ENCODE data around the gene MSMP.

The MSMP gene

DNA sequence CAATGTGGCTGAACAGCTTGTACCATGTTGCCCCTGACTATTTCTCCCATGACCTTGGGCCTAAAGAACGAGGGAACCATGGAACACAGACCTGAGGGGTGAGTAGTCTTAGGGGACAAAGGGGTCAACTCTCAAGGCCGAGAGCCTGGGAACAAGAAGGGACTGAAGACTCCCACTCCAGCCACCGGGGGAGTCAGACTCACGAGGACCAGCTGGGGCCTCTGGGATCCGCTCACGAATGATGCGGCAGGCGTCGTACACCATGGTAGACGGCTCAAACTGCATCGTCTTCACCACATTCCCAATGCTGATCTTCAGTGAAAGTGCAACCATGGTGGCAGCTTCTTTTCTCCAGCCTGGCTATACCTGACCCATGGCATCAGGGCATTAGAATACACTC, 28.7 kb downstream of the MSMP start:
- no peaks in the 10 kb centered on the region for H3K27me3 ChIP-seq (ENCODE audit: control insufficient read depth, insufficient read depth, low read length)
- H3K36me3 ChIP-seq (ENCODE audit: control insufficient read depth, insufficient read depth, low read length), result peaks cover 19% of the 10 kb centered on the region
- no peak overlapping the region for H3K4me3 ChIP-seq (ENCODE audit: low read length)
- no CpG with 5 or more reads among the region's 11 CpGs for WGBS (ENCODE audit: insufficient coverage, insufficient read length)
- H3K27ac ChIP-seq (ENCODE audit: low read length), result no peak overlapping the region
- H3K9me3 ChIP-seq (ENCODE audit: control insufficient read depth, insufficient read depth, low read length), result no peaks in the 10 kb centered on the region
- H3K4me1 ChIP-seq (ENCODE audit: control insufficient read depth, insufficient read depth, low read length), result peaks cover 15% of the 10 kb centered on the region
- DNase-seq (ENCODE audit: low read depth, low spot score), result no peak

DNA sequence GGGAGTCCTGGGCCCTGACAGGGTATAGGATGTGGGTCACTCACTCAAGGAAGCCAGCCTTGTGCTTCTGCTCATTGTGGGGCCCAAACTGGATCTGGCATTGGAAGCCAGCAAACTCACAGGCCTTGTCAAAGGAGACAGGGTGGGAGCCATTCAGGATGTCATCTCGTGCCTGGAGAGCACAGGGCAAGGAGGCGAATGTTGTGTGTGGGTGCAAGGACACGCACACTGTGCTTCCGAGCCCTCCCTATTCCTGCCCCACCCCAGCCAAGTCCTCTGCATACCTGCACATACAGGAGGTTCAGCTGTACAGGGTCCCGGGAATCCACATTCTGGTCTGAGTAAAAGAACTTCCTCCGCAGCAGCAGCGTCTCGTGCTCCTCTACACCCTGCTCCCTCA, 30.2 kb downstream of the MSMP start:
- DNase-seq (ENCODE audit: low read depth, low spot score), result no peak
- Histone ChIP-seq H3K36me3 (ENCODE audit: control insufficient read depth, insufficient read depth, low read length) (peaks cover 32% of the 10 kb centered on the region), H3K4me3 (ENCODE audit: low read length) (no peak overlapping the region), H3K27me3 (ENCODE audit: control insufficient read depth, insufficient read depth, low read length) (no peaks in the 10 kb centered on the region), H3K27ac (ENCODE audit: low read length) (no peak overlapping the region), H3K9me3 (ENCODE audit: control insufficient read depth, insufficient read depth, low read length) (no peaks in the 10 kb centered on the region), H3K4me1 (ENCODE audit: control insufficient read depth, insufficient read depth, low read length) (peaks cover 11% of the 10 kb centered on the region)
- WGBS (ENCODE audit: insufficient coverage, insufficient read length), result no CpG with 5 or more reads among the region's 8 CpGs

DNA sequence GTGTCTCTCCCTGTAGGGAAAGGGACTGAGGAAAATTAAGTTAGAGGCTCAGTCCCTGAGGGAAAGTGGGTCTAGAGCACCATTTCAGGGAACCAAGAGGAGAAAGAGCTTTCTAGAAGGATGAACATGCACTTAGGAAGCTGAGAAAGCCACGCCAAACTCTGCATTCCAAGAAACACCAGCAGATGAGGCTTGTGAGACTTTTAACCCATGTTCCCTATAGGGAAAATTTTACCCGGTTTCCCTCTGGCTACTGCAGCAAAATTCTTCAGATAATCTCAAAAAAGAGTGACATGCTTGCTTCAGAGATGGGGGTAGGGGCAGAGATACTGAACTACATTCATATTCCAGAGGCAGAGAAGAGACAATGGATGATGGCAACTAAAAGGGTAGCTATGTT, 30.6 kb downstream of the MSMP start:
- no peak overlapping the region for H3K4me3 ChIP-seq (ENCODE audit: low read length)
- H3K27ac ChIP-seq (ENCODE audit: low read length), result no peak overlapping the region
- H3K36me3 ChIP-seq (ENCODE audit: control insufficient read depth, insufficient read depth, low read length), result peaks cover 35% of the 10 kb centered on the region
- WGBS (ENCODE audit: insufficient coverage, insufficient read length), result no CpG with 5 or more reads among the region's 2 CpGs
- no peaks in the 10 kb centered on the region for H3K27me3 ChIP-seq (ENCODE audit: control insufficient read depth, insufficient read depth, low read length)
- DNase-seq (ENCODE audit: low read depth, low spot score), result no peak
- H3K4me1 ChIP-seq (ENCODE audit: control insufficient read depth, insufficient read depth, low read length), result peaks cover 7% of the 10 kb centered on the region
- H3K9me3 ChIP-seq (ENCODE audit: control insufficient read depth, insufficient read depth, low read length), result no peaks in the 10 kb centered on the region

DNA sequence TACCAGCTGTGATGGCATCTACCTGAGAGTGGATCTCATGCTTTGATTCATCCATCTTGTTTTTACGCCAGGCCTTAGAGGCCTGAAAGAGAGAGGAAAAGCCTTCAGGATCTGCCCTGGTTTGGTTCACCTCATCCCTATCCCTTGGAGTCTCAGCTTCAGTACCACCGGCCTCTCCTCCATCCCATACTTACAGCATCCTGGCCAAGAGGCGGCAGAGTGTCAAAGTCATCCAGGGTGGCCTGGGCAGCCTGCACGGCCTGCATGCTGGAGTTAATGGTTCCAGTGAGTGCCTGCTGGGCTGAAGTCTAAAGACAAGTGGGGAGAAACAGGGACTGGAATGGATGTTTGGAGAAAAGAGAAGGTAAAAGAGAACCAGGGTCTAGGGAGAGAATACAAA, 34.5 kb downstream of the MSMP start:
- Histone ChIP-seq H3K4me1 (ENCODE audit: control insufficient read depth, insufficient read depth, low read length) (no peaks in the 10 kb centered on the region; the same call in 1 of the 2 replicates), H3K4me3 (ENCODE audit: low read length) (no peak overlapping the region), H3K9me3 (ENCODE audit: control insufficient read depth, insufficient read depth, low read length) (no peaks in the 10 kb centered on the region), H3K27ac (ENCODE audit: low read length) (no peak overlapping the region), H3K36me3 (ENCODE audit: control insufficient read depth, insufficient read depth, low read length) (peaks cover 48% of the 10 kb centered on the region), H3K27me3 (ENCODE audit: control insufficient read depth, insufficient read depth, low read length) (no peaks in the 10 kb centered on the region)
- no CpG with 5 or more reads among the region's 4 CpGs for WGBS (ENCODE audit: insufficient coverage, insufficient read length)
- DNase-seq (ENCODE audit: low read depth, low spot score), result no peak

DNA sequence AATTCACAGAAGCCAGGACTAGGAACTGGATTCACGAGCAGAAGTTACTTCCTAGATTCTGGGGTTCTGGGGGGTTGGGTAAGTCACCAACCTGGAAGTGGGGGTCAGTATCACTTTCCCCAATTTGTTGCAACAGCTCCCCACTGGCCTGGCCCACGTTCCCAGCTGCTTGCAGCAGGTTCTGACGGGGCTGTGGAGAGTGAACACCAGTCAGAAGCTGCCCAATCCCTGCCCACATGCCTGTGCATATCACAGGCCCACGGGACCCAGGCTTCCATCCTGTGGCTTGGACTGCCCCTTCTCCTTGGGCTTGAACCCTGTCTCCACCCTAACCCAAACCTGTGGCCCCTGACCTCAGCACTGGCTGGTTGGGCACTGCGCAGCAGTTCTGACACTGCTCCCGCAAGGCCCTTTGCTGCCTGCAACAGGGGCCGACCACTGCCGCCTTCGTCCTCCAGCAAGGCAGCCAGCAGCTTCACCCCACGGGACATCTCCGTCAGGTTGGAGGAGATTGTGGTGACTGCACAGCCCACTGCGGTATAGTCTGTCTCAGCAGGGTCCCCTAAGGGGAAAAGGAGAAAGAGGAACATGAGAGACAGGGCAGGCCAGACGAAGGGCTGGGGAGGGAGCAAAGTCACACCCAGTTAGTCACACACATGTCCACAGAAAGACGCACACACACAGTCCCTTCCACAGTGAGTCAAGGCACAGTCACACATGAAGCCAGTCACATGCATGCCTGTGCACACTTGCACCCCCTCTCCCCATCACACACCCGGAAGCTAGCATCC, 35.2 kb downstream of the MSMP start:
- Histone ChIP-seq H3K27me3 (ENCODE audit: control insufficient read depth, insufficient read depth, low read length) (no peaks in the 10 kb centered on the region), H3K9me3 (ENCODE audit: control insufficient read depth, insufficient read depth, low read length) (no peaks in the 10 kb centered on the region), H3K4me1 (ENCODE audit: control insufficient read depth, insufficient read depth, low read length) (no peaks in the 10 kb centered on the region; the same call in 1 of the 2 replicates), H3K36me3 (ENCODE audit: control insufficient read depth, insufficient read depth, low read length) (peaks cover 50% of the 10 kb centered on the region), H3K27ac (ENCODE audit: low read length) (no peak overlapping the region), H3K4me3 (ENCODE audit: low read length) (no peak overlapping the region)
- DNase-seq (ENCODE audit: low read depth, low spot score), result no peak
- no CpG with 5 or more reads among the region's 15 CpGs for WGBS (ENCODE audit: insufficient coverage, insufficient read length)

DNA sequence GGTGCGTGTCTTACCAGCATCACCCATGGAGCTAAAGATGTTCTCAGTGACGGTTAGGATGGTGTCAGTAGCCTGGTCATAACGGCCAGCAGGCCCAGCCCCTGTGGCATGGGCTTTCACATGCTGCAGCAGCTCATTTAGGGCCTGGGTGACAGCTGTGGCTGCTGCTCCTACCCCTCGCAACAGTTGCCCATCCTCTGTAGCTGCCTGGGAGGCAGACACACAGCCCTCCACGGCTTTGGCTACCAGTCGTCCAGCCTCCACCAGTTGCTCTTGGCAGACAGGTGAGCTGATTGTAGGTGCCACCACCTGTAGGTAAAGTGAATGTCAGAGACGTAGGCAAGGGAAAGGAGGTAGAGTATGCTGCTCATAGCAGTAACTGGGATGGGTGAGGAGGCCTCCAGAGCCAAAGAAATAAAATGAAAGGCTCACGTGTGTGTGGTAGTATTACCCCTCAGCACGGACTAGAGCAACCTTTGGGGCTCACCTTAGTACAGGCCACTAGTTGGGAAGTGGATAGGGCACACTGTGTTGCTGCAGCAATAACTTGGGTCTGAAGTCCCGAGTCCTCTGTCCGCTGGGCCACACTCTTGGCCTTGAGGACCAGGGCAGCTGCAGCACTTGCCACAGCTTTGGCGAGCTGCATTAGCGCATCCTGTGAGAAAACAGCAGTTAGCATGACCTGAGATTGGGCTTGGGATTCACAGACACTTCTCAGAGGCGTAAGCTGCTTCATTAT, 36.8 kb downstream of the MSMP start:
- DNase-seq (ENCODE audit: low read depth, low spot score), result no peak
- no peaks in the 10 kb centered on the region; the same call in 1 of the 2 replicates for H3K4me1 ChIP-seq (ENCODE audit: control insufficient read depth, insufficient read depth, low read length)
- no CpG with 5 or more reads among the region's 14 CpGs for WGBS (ENCODE audit: insufficient coverage, insufficient read length)
- no peaks in the 10 kb centered on the region for H3K9me3 ChIP-seq (ENCODE audit: control insufficient read depth, insufficient read depth, low read length)
- no peak overlapping the region for H3K4me3 ChIP-seq (ENCODE audit: low read length)
- H3K27ac ChIP-seq (ENCODE audit: low read length), result no peak overlapping the region
- H3K36me3 ChIP-seq (ENCODE audit: control insufficient read depth, insufficient read depth, low read length), result peaks cover 51% of the 10 kb centered on the region
- H3K27me3 ChIP-seq (ENCODE audit: control insufficient read depth, insufficient read depth, low read length), result no peaks in the 10 kb centered on the region

DNA sequence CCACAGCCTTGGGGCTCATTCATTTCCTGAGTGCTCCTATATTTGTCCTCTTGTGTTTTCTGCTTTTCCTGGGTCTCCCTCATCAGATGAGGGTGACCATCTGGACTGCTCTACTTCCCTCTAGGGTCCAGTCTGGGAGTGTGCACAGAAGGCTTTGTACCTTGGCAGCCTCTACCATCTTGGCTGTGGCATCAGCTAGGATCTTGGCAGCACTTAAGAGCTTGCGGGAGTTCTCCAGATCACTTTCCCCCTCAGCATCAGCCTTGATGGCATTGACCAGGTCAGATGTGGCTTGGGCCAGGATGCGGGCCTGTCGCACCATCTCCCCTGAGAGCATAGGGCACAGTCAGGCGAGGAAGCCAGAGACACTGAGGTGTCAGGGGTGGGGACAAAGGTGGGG, 37.8 kb downstream of the MSMP start:
- Histone ChIP-seq H3K27me3 (ENCODE audit: control insufficient read depth, insufficient read depth, low read length) (no peaks in the 10 kb centered on the region), H3K27ac (ENCODE audit: low read length) (no peak overlapping the region), H3K9me3 (ENCODE audit: control insufficient read depth, insufficient read depth, low read length) (no peaks in the 10 kb centered on the region), H3K4me1 (ENCODE audit: control insufficient read depth, insufficient read depth, low read length) (no peaks in the 10 kb centered on the region; the same call in 1 of the 2 replicates), H3K4me3 (ENCODE audit: low read length) (no peak overlapping the region), H3K36me3 (ENCODE audit: control insufficient read depth, insufficient read depth, low read length) (peaks cover 50% of the 10 kb centered on the region)
- DNase-seq (ENCODE audit: low read depth, low spot score), result no peak
- whole genome bisulfite sequencing (ENCODE audit: insufficient coverage, insufficient read length), result no CpG with 5 or more reads among the region's 4 CpGs

DNA sequence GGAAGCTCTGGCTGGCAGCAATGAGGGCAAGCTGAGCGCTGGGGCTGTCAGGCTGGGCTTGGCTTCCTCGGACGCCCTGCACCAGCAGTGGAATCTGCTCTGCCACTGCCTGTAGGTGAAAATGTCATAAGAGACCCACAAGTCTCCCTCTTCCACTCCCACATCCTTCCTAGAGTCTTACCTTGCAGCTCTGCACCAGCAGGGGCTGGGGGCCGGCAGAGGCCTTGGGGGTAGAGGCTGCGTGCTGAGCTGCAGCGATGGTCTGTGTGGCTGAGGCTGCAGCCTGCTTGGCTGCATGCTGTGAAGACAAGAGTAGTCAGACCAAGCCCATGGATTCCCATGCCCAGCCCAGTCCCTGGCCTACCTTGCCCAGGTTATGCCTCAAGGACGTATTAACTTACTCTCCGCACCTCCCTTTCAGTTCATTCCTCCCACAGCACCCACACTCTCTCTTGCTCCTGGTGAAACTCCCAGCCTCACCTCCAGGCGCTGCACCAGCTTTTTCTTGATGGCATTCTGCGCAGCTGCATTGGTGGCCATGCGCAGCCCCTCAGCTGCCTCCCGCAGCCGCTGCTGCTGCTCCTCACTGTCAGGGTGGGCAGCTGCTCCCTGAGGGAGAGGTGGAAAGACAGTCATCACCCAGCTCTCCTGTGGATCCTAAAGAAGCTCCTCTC, 39.4 kb downstream of the MSMP start:
- no CpG with 5 or more reads among the region's 13 CpGs for WGBS (ENCODE audit: insufficient coverage, insufficient read length)
- Histone ChIP-seq H3K36me3 (ENCODE audit: control insufficient read depth, insufficient read depth, low read length) (peaks cover 51% of the 10 kb centered on the region), H3K9me3 (ENCODE audit: control insufficient read depth, insufficient read depth, low read length) (no peaks in the 10 kb centered on the region), H3K4me1 (ENCODE audit: control insufficient read depth, insufficient read depth, low read length) (no peaks in the 10 kb centered on the region; the same call in 1 of the 2 replicates), H3K4me3 (ENCODE audit: low read length) (no peak overlapping the region), H3K27me3 (ENCODE audit: control insufficient read depth, insufficient read depth, low read length) (no peaks in the 10 kb centered on the region), H3K27ac (ENCODE audit: low read length) (no peak overlapping the region)
- no peak for DNase-seq (ENCODE audit: low read depth, low spot score)

DNA sequence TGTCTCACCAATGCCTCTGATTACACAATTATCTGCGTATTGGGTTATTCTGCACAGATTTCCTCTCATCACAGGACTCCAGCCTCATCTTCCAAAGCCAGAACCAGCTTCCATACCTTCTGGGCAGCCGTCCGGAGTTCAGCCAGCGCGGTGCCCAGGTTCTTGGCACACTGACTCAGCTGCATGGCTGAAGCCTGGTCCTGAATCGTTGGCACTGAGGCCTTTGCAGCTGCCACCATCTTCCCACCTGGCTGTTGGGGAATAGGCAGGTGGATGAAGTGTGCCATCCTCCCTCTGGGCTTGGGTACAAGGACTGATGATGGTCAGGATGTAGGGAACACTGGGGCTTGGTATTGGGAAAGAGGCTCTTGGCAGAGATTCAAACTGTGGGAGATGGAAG, 40.0 kb downstream of the MSMP start:
- WGBS (ENCODE audit: insufficient coverage, insufficient read length), result no CpG with 5 or more reads among the region's 6 CpGs
- no peak overlapping the region for H3K4me3 ChIP-seq (ENCODE audit: low read length)
- no peaks in the 10 kb centered on the region for H3K9me3 ChIP-seq (ENCODE audit: control insufficient read depth, insufficient read depth, low read length)
- H3K36me3 ChIP-seq (ENCODE audit: control insufficient read depth, insufficient read depth, low read length), result peaks cover 45% of the 10 kb centered on the region
- H3K27me3 ChIP-seq (ENCODE audit: control insufficient read depth, insufficient read depth, low read length), result no peaks in the 10 kb centered on the region
- no peak overlapping the region for H3K27ac ChIP-seq (ENCODE audit: low read length)
- no peaks in the 10 kb centered on the region; the same call in 1 of the 2 replicates for H3K4me1 ChIP-seq (ENCODE audit: control insufficient read depth, insufficient read depth, low read length)
- DNase-seq (ENCODE audit: low read depth, low spot score), result no peak

DNA sequence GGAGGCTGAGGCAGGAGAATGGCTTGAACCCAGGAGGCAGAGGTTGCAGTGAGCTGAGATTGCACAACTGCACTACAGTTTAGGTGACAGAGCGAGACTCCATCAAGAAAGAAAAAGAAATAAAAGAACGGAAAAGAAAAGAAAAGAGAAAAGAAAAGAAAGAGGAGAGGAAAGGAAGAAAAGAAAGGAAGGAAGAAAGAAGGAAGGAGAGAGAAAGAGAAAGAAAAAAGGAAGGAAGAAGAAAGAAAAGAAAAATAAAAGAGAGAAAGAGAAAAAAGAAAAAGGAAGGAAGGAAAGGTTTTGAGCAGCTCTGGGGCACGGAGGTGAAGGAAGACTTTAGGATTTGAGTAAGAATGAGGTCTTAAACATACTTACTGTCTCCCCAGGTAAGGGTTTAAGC, 40.5 kb downstream of the MSMP start:
- no peak overlapping the region for H3K27ac ChIP-seq (ENCODE audit: low read length)
- WGBS (ENCODE audit: insufficient coverage, insufficient read length), result no CpG with 5 or more reads among the region's 3 CpGs
- no peaks in the 10 kb centered on the region for H3K9me3 ChIP-seq (ENCODE audit: control insufficient read depth, insufficient read depth, low read length)
- peaks cover 40% of the 10 kb centered on the region for H3K36me3 ChIP-seq (ENCODE audit: control insufficient read depth, insufficient read depth, low read length)
- no peaks in the 10 kb centered on the region for H3K27me3 ChIP-seq (ENCODE audit: control insufficient read depth, insufficient read depth, low read length)
- DNase-seq (ENCODE audit: low read depth, low spot score), result no peak
- H3K4me1 ChIP-seq (ENCODE audit: control insufficient read depth, insufficient read depth, low read length), result no peaks in the 10 kb centered on the region
- no peak overlapping the region for H3K4me3 ChIP-seq (ENCODE audit: low read length)

Measured in iPS DF 6.9 (cell line).